K562 (cell line): ENCODE data around the gene RHBG. TPM values are rescaled to one million over a fixed set of nuclear protein-coding genes. Genes with fewer than 3 reads are reported as not detected.

Experiments used
- ATAC-seq: fragments of 200-7000 bp; cut with Tn5 transposase; 3 replicates; pipeline ENCODE4 v1.9.1; 2020; ENCODE audit warnings: moderate library complexity
- BruUV-seq: library from RNA; stranded (reverse); fragments of 400-500 nt; replicated peaks from 2 replicates; lab custom pipeline; 2021; lab: Mats Ljungman, UMichigan
- CTCF ChIA-PET: fragments of 300-600 bp; formaldehyde crosslinking; extraction: SDS; loops from one replicate; lab custom pipeline; 2021; ENCODE audit warnings: low intra/inter-chr PET ratio; lab: Yijun Ruan, JAX
- POLR2A ChIA-PET: fragments of 300-600, 350-650 bp; sonication (Branson Sonifier 250); formaldehyde crosslinking; extraction: SDS; loops from one replicate; lab custom pipeline; 2021; ENCODE audit warnings: antibody characterized with exemption, inconsistent platforms; lab: Yijun Ruan, JAX
- DNase-seq, 4 experiments: peaks; one replicate each; pipeline versions ENCODE4 v3.0.0 to v3.0.0-alpha.2; 2011 to 2018; ENCODE audit warnings: low spot score in 3 of 4, mixed read lengths in 3 of 4; ENCODE audit errors: extremely low read depth in 1 of 4
- FAIRE-seq: peaks from 2 replicates; lab custom pipeline; 2011; peaks lifted over from hg19 to GRCh38; lab: Jason Lieb, UNC
- H2AFZ ChIP-seq: 2 replicates; pipeline ENCODE4 v1.6.0; 2011; ENCODE audit warnings: low read depth, low read length, control low read depth, inconsistent platforms
- H3K27ac ChIP-seq: fragments of 200-600 bp; 3 replicates; pipeline ENCODE4 v1.8.0; 2011; ENCODE audit warnings: low read depth, mild to moderate bottlenecking, control low read depth, inconsistent platforms, low read length, moderate library complexity, mixed read lengths; ENCODE audit errors: extremely low read depth
- H3K27me3 ChIP-seq, 2 experiments: fragments of 300-600 bp in 1 of 2; 2 replicates in 1 of 2; 3 replicates in 1 of 2; pipeline versions ENCODE4 v1.6.0 to v1.8.0; 2011; ENCODE audit warnings: inconsistent platforms in 2 of 2, low read length in 2 of 2, mild to moderate bottlenecking in 1 of 2, mixed read lengths in 1 of 2, moderate library complexity in 1 of 2; ENCODE audit not compliant: control insufficient read depth in 2 of 2, insufficient read depth in 2 of 2
- H3K36me3 ChIP-seq: fragments of 300-600 bp; 3 replicates; pipeline ENCODE4 v1.8.0; 2011; ENCODE audit warnings: mild to moderate bottlenecking, low read length, inconsistent platforms; ENCODE audit not compliant: control insufficient read depth, insufficient read depth
- H3K4me1 ChIP-seq, 2 experiments: fragments of 200-600 bp in 1 of 2; replicated peaks in 1 of 2; 2 replicates in 1 of 2; 3 replicates in 1 of 2; pipeline versions ENCODE4 v1.5.1 to v1.8.0; 2011; ENCODE audit warnings: inconsistent platforms in 2 of 2, low read length in 2 of 2, mild to moderate bottlenecking in 1 of 2, mixed read lengths in 1 of 2, moderate library complexity in 1 of 2; ENCODE audit not compliant: control insufficient read depth in 2 of 2, insufficient read depth in 2 of 2
- H3K4me2 ChIP-seq: 2 replicates; pipeline ENCODE4 v1.6.1; 2011; ENCODE audit warnings: low read length, control low read depth, inconsistent platforms, mixed read lengths; ENCODE audit not compliant: insufficient read depth
- H3K4me3 ChIP-seq: fragments of 200-600 bp; sonication (generic), shearing (Covaris generic); 2 replicates; pipeline ENCODE4 v1.5.1; 2016; ENCODE audit warnings: control low read depth, inconsistent platforms
- H3K79me2 ChIP-seq: fragments of 200-600 bp; 3 replicates; pipeline ENCODE4 v1.8.0; 2011; ENCODE audit warnings: low read length, inconsistent platforms; ENCODE audit not compliant: control insufficient read depth, insufficient read depth
- H3K9ac ChIP-seq, 2 experiments: 2 replicates each; pipeline versions ENCODE4 v1.6.0 to v1.6.1; 2011; ENCODE audit warnings: low read depth in 2 of 2, low read length in 2 of 2, control low read depth in 1 of 2, inconsistent platforms in 1 of 2, mild to moderate bottlenecking in 1 of 2, mixed read lengths in 1 of 2; ENCODE audit not compliant: insufficient read depth in 1 of 2
- H3K9me1 ChIP-seq: one replicate; pipeline ENCODE4 v1.6.0; 2011; ENCODE audit warnings: inconsistent platforms, mild to moderate bottlenecking, low read length, moderate library complexity; ENCODE audit not compliant: control insufficient read depth, insufficient read depth
- H3K9me3 ChIP-seq: replicated peaks from 2 replicates; pipeline ENCODE4 v1.5.1; 2011; ENCODE audit warnings: low read depth, low read length, inconsistent platforms; ENCODE audit not compliant: control insufficient read depth, insufficient read depth
- H4K20me1 ChIP-seq: replicated peaks from 2 replicates; pipeline ENCODE4 v1.6.1; 2011; ENCODE audit warnings: low read length, inconsistent platforms, mixed read lengths; ENCODE audit not compliant: control insufficient read depth, insufficient read depth
- CCAR2 ChIP-seq: fragments of 200-400 bp; formaldehyde crosslinking; IDR thresholded peaks from 2 replicates; pipeline ENCODE4 v1.6.1; 2017; ENCODE audit warnings: mild to moderate bottlenecking, low read depth, low read length
- CREB5 ChIP-seq: fragments of 250-450 bp; sonication (Bioruptor Pico); IDR thresholded peaks from 2 replicates; pipeline ENCODE4 v1.5.0; 2020; ENCODE audit warnings: mild to moderate bottlenecking
- E4F1 ChIP-seq: fragments of 250-450 bp; sonication (Bioruptor Pico); IDR thresholded peaks from 2 replicates; pipeline ENCODE4 v1.5.0; 2021; ENCODE audit warnings: mild to moderate bottlenecking, borderline replicate concordance
- EHMT2 ChIP-seq: fragments of 450-650 bp; IDR thresholded peaks from 2 replicates; pipeline ENCODE4 v1.6.1; 2018; ENCODE audit warnings: antibody characterized with exemption
- FOXJ3 ChIP-seq: sonication (generic); formaldehyde crosslinking; IDR thresholded peaks from 2 replicates; pipeline ENCODE4 v1.4.0; 2020; ENCODE audit warnings: mild to moderate bottlenecking, missing genetic modification reagents
- GATA2 ChIP-seq: sonication (generic); formaldehyde crosslinking; IDR thresholded peaks from 2 replicates; pipeline ENCODE4 v1.4.0; 2020; ENCODE audit warnings: mild to moderate bottlenecking, missing genetic modification reagents
- GTF2B ChIP-seq: IDR thresholded peaks from 2 replicates; pipeline ENCODE4 v1.6.1; 2011; ENCODE audit not compliant: insufficient read length; ENCODE audit errors: extremely low read depth
- NR2C1 ChIP-seq, 2 experiments: fragments of 450-650 bp; IDR thresholded peaks; 2 replicates each; pipeline ENCODE4 v1.6.1; 2017; ENCODE audit warnings: mild to moderate bottlenecking in 2 of 2, antibody characterized with exemption in 1 of 2, inconsistent platforms in 1 of 2, missing compliant biosample characterization in 1 of 2, missing genetic modification characterization in 1 of 2
- POLR3G ChIP-seq: IDR thresholded peaks from 2 replicates; pipeline ENCODE4 v1.6.1; 2011; ENCODE audit not compliant: insufficient read length, insufficient replicate concordance; ENCODE audit errors: extremely low read depth
- PRPF4 ChIP-seq: fragments of 200-400 bp; formaldehyde crosslinking; IDR thresholded peaks from one replicate; pipeline ENCODE4 v1.6.1; 2017; ENCODE audit warnings: low read length, low read depth, mild to moderate bottlenecking; ENCODE audit not compliant: insufficient read depth, poor library complexity, severe bottlenecking
- SMARCA4 ChIP-seq: fragments of 450-650 bp; IDR thresholded peaks from 2 replicates; pipeline ENCODE4 v1.6.1; 2016
- YY1 ChIP-seq, 3 experiments: IDR thresholded peaks; 2 replicates each; pipeline ENCODE4 v1.6.1; 2011; ENCODE audit warnings: low read length in 2 of 3, mild to moderate bottlenecking in 2 of 3, moderate library complexity in 2 of 3, borderline replicate concordance in 1 of 3, control low read depth in 1 of 3, low read depth in 1 of 3; ENCODE audit not compliant: insufficient read depth in 3 of 3, insufficient replicate concordance in 2 of 3, control insufficient read depth in 1 of 3, insufficient read length in 1 of 3; ENCODE audit errors: extremely low read depth in 1 of 3
- ZBED1 ChIP-seq: IDR thresholded peaks from 2 replicates; pipeline ENCODE4 v1.6.1; 2014
- ZNF124 ChIP-seq: sonication (generic); formaldehyde crosslinking; IDR thresholded peaks from 2 replicates; pipeline ENCODE4 v1.8.1; 2022; ENCODE audit warnings: missing genetic modification reagents
- ZNF696 ChIP-seq: fragments of 250-450 bp; sonication (Bioruptor Pico); conservative IDR thresholded peaks from 2 replicates; pipeline ENCODE4 v1.4.0; 2020; ENCODE audit warnings: mild to moderate bottlenecking, moderate library complexity
- WGBS: fragments of 100-300 bp; shearing (Covaris generic); methylation state at CpG from one replicate; pipeline ENCODE4 v1.1.6; 2016; ENCODE audit warnings: low coverage, mixed read lengths; ENCODE audit not compliant: insufficient coverage; ENCODE audit errors: missing lambda C conversion rate; 5-methylcytosine and 5-hydroxymethylcytosine counted together
- in situ Hi-C: fragments of 300-500 bp; cut with MboI; formaldehyde crosslinking; loops from 4 replicates; pipeline ENCODE4 v1.15.0; 2018; ENCODE audit warnings: inconsistent platforms, mixed read lengths
- intact Hi-C: fragments of 100-400 bp; cut with micrococcal nuclease; formaldehyde crosslinking; loops from 2 replicates; pipeline ENCODE4 v1.14.2; 2022
- polyA plus RNA-seq, 8 experiments: library from polyadenylated mRNA; depleted of rRNA in 4 of 8; stranded (reverse) in 5 of 8; unstranded in 3 of 8; fragments of >200 nt; fragmentation: Nextera tagmentation in 2 of 8; fragmentation: Illumina TruSeq in 1 of 8; extraction: Ambion mirVana in 2 of 8; extraction: Trizol in 1 of 8; gene quantifications; 2 replicates each; pipeline versions ENCODE4 v1.2.1 to v1.2.3, GENCODE V29; 2011 to 2014; ENCODE audit warnings: inconsistent platforms in 1 of 8, missing spikeins in 1 of 8
- total RNA-seq, 7 experiments: library from RNA; depleted of rRNA in 6 of 7; stranded (reverse); fragments of >200 nt in 6 of 7; fragmentation: Illumina TruSeq in 2 of 7; extraction: Trizol in 2 of 7; gene quantifications; 2 replicates each; pipeline versions ENCODE4 v1.2.1 to v1.2.3, GENCODE V29; 2011 to 2021; ENCODE audit warnings: low replicate concordance in 1 of 7

RHBG gene
- total and polyA plus RNA-seq, 9 of the 15 experiments (the other 6 are each of a cell fraction or from before 2014, with no cell fraction given), result not detected

GRCh38 chr1:156390469-156391365, 21.7 kb downstream of the RHBG start:
- Histone ChIP-seq H3K9me1 (no peaks in the 10 kb centered on the region), H3K4me2 (no peak overlapping the region), H3K4me3 (no peak overlapping the region), H3K9ac (no peak overlapping the region), H3K27me3 (peaks cover 11 to 18% of the 10 kb centered on the region in 2 experiments; a peak in 4 of 5 replicates), H3K4me1 (peaks cover 0 to 33% of the 10 kb centered on the region in 2 experiments; a peak in 2 of 5 replicates), H4K20me1 (peaks cover 3% of the 10 kb centered on the region; the same call in 1 of the 2 replicates), H3K79me2 (no peaks in the 10 kb centered on the region), H3K9me3 (no peaks in the 10 kb centered on the region), H3K27ac (no peak overlapping the region), H2AFZ (no peak overlapping the region), H3K36me3 (no peaks in the 10 kb centered on the region)
- in situ Hi-C loops (no loop called here), intact Hi-C loops (no loop called here)
- POLR2A ChIA-PET, result interaction anchor here (0.6 to 1.0 kb wide), 3 partner anchors 33 to 271 kb away, joined by 3 read pairs; no protein-coding TSS in a partner anchor
- DNase-seq, result no peak
- no TSS peak for BruUV-seq
- no peak for ATAC-seq
- 18% methylated on average over 18 of the region's 20 CpGs for WGBS
- no peak for FAIRE-seq
- CTCF ChIA-PET, result interaction anchor here (10.1 kb wide), 1 partner anchor 53 kb away, joined by 240 read pairs; no protein-coding TSS in a partner anchor
- no peak for TF ChIP-seq NR2C1 (IDR thresholded peaks at IDR 0.05)
- TF ChIP-seq NR2C1 (tag; IDR thresholded peaks at IDR 0.05), result no peak
- TF ChIP-seq PRPF4, result no peak
- TF ChIP-seq EHMT2, result no peak
- no peak for TF ChIP-seq CREB5 (CRISPR knock-in tag)
- no peak for TF ChIP-seq GTF2B
- no peak for TF ChIP-seq POLR3G
- no peak for TF ChIP-seq GATA2 (CRISPR knock-in tag)
- TF ChIP-seq SMARCA4, result no peak
- no peak for TF ChIP-seq ZNF124 (CRISPR knock-in tag)
- TF ChIP-seq CCAR2, result no peak
- TF ChIP-seq FOXJ3 (CRISPR knock-in tag), result no peak
- no peak for TF ChIP-seq ZBED1
- TF ChIP-seq ZNF696, result no peak
- no peak for TF ChIP-seq YY1 (IDR thresholded peaks at IDR 0.05; ENCODE audit: borderline replicate concordance in 1 of 3, control insufficient read depth in 1 of 3, extremely low read depth in 1 of 3, insufficient read depth in 3 of 3, insufficient read length in 1 of 3, insufficient replicate concordance in 2 of 3, low read depth in 1 of 3, low read length in 2 of 3)
- TF ChIP-seq E4F1 (CRISPR knock-in tag), result no peak
